ENCODE results near the gene TNS3. TPM values are rescaled to one million over a fixed set of nuclear protein-coding genes. Genes with fewer than 3 reads are reported as not detected.

TNS3 gene
- total RNA-seq, 1 donor from 2014 or later = 89.8 TPM

DNA sequence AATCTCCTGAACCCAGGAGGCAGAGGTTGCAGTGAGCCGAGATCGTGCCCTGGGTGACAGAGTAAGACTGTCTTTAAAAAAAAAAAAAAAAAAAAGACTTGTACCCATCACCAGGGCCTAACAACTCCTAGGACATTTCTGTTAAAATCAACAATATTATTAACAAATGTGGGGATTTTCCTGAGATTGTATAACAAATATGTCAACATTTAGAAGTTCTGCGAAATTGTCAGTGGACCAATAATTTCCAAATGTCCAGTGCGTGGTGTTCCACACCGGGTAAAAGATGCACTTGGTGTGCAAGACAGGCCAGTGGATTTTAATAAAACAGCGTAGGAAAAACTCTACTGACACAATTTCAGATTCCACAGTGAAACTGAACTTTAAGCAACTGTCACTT lies 71.1 kb downstream of the TNS3 start:
- TF ChIP-seq, protein P1, sequence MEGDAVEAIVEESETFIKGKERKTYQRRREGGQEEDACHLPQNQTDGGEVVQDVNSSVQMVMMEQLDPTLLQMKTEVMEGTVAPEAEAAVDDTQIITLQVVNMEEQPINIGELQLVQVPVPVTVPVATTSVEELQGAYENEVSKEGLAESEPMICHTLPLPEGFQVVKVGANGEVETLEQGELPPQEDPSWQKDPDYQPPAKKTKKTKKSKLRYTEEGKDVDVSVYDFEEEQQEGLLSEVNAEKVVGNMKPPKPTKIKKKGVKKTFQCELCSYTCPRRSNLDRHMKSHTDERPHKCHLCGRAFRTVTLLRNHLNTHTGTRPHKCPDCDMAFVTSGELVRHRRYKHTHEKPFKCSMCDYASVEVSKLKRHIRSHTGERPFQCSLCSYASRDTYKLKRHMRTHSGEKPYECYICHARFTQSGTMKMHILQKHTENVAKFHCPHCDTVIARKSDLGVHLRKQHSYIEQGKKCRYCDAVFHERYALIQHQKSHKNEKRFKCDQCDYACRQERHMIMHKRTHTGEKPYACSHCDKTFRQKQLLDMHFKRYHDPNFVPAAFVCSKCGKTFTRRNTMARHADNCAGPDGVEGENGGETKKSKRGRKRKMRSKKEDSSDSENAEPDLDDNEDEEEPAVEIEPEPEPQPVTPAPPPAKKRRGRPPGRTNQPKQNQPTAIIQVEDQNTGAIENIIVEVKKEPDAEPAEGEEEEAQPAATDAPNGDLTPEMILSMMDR (IDR thresholded peaks at IDR 0.05) = no peak
- peaks cover 6 to 32% of the 10 kb centered on the region in 2 donors for H3K4me1 ChIP-seq
- H3K36me3 ChIP-seq = no peaks in the 10 kb centered on the region
- DNase-seq (ENCODE audit: low spot score in 2 of 2) = no peak
- H3K4me3 ChIP-seq = no peak overlapping the region
- no peak overlapping the region for H3K27ac ChIP-seq
- H3K9me3 ChIP-seq = no peaks in the 10 kb centered on the region
- H3K27me3 ChIP-seq = no peaks in the 10 kb centered on the region
- intact Hi-C loops (cut with DNase I) = no loop called here

- Histone ChIP-seq H3K27ac (no peak overlapping the region), H3K27me3 (no peaks in the 10 kb centered on the region), H3K4me3 (no peak overlapping the region), H3K4me1 (peaks cover 8 to 34% of the 10 kb centered on the region in 2 donors), H3K9me3 (no peaks in the 10 kb centered on the region), H3K36me3 (no peaks in the 10 kb centered on the region)
- TF ChIP-seq, protein P1 (IDR thresholded peaks at IDR 0.05) = no peak
- intact Hi-C loops (cut with DNase I) = no loop called here
- no peak for DNase-seq (ENCODE audit: low spot score in 2 of 2)
These were observed 71.7 kb downstream of the TNS3 start for GRCh38 chr7:47510192-47510591.

GRCh38 chr7:47509571-47509970 lies 72.3 kb downstream of the TNS3 start:
- Histone ChIP-seq H3K4me1 (peaks cover 8 to 34% of the 10 kb centered on the region in 2 donors), H3K4me3 (no peak overlapping the region), H3K27me3 (no peaks in the 10 kb centered on the region), H3K27ac (no peak overlapping the region), H3K36me3 (no peaks in the 10 kb centered on the region), H3K9me3 (no peaks in the 10 kb centered on the region)
- intact Hi-C loops (cut with DNase I) = no loop called here
- no peak for DNase-seq (ENCODE audit: low spot score in 2 of 2)
- TF ChIP-seq, protein P1 (IDR thresholded peaks at IDR 0.05) = no peak

DNA sequence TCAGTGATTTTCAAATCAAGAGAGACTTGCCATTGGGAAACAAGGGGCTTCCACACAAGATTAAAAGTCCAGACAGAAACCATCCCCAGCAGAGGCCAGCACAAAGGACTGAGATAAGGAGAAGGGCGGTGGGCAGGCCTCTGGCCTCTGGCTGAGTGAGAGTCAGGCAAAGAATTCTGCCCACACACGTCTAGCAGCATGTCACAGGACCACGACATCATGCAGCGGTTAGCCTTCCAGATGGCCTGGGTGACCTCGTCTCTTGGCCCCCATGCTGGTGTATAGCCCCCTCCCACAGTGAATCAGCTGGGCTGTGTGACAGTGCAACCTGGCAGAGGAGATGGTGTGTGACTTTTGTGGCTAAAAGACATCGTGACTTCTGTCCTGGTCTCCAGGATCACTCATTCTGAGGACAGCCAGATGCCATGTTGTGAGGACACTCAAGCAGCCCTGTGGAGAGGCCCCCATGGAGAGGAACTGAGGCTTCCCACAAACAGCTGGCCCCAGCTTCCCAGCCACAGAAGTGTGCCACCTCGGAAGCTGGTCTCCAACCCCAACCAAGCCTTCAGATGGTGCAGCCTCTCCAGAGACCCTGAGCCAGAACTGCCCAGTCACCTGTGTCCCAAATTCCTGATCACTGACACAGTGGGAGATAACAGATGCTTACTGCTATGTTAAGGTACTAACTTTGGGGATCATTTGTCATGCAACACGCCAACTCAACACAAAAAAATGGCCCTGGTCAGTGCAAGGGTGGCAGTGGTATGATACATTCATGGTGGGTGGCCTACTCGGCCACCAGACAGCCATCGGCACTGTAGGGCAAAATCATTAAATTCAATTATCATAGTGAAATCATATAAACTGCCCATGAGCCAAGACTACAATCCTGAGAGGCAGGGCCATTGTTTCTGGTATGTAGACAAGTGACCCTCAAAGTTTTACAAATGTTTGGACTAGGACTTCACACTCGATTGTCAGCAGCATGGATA lies 73.2 kb downstream of the TNS3 start:
- TF ChIP-seq, protein P1 (IDR thresholded peaks at IDR 0.05) = no peak
- Histone ChIP-seq H3K27ac (no peak overlapping the region), H3K36me3 (no peaks in the 10 kb centered on the region), H3K4me3 (no peak overlapping the region), H3K9me3 (no peaks in the 10 kb centered on the region), H3K27me3 (no peaks in the 10 kb centered on the region), H3K4me1 (peaks cover 8 to 32% of the 10 kb centered on the region in 2 donors)
- no peak for DNase-seq (ENCODE audit: low spot score in 2 of 2)
- intact Hi-C loops (cut with DNase I) = no loop called here

- Histone ChIP-seq H3K4me3 (no peak overlapping the region), H3K4me1 (peaks cover 13 to 30% of the 10 kb centered on the region in 2 donors), H3K27me3 (no peaks in the 10 kb centered on the region), H3K36me3 (no peaks in the 10 kb centered on the region), H3K27ac (no peak overlapping the region), H3K9me3 (no peaks in the 10 kb centered on the region)
- intact Hi-C loops (cut with DNase I) = loop anchor here (2.0 kb wide), 1 partner anchor 25 kb away; no protein-coding TSS in a partner anchor
- TF ChIP-seq, protein P1 (IDR thresholded peaks at IDR 0.05) = no peak
- no peak for DNase-seq (ENCODE audit: low spot score in 2 of 2)
These were observed 74.4 kb downstream of the TNS3 start for GRCh38 chr7:47507522-47507921.

All from ascending aorta (tissue), 2 donors.